ENCODE measurements around the gene FGF14.

The FGF14 gene

DNA sequence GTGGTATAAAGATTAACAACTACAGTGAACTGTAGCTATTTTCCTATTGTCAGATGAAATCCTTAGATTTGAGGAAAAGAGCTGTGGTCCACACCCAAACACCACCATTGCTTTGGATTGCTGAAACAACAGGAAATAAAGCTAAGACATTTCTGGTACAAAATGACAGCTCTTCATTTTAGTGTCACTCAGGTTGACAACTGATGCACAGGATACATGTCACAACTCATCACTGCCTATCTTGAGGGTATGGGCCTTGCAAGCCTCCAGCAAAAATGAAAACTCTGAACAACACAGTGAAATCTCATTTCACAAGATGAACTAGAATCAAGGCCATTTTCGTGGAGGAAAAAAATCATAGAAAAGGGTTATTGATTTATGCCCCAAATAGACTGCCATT lies 609.7 kb downstream of the FGF14 start:
- no peak for DNase-seq (ENCODE audit: low read depth)

DNA sequence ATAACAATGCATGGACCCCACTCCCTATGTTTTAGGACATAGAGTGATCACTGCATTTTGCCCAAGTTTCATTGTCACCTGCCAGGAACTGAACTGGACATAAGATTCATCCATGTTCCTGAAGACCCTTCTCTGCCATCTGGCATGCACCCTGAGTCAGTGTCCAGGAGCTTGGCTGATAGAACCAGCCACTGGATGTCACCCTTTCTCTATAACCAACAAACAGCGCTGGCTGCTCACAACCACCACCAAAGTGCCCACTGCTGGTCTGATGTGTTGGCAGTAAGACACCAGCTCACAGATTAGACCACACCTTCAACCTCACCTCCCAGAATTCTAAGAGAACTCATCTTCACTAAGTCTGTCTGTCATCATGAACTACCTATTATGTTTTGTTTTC lies 616.0 kb downstream of the FGF14 start:
- DNase-seq (ENCODE audit: low read depth), result no peak

DNA sequence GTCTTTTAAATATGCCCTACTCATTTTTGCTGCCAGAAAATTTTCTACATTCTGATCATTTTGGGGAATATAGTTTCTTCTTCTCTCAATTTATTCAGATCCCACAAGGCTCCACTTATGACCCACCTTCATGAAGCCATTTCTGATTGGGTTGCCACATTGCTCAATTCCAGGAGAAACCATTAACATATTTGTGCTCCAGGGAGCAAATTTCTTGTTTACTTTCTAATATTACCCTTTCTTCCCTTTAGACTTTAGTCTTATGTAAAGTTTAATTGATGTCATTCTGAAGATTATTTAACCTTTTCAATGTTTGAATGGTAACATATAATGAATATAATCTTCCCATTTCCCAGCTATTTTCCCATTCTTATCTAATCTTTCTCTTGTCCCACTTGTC lies 617.5 kb downstream of the FGF14 start:
- no peak for DNase-seq (ENCODE audit: low read depth)

DNA sequence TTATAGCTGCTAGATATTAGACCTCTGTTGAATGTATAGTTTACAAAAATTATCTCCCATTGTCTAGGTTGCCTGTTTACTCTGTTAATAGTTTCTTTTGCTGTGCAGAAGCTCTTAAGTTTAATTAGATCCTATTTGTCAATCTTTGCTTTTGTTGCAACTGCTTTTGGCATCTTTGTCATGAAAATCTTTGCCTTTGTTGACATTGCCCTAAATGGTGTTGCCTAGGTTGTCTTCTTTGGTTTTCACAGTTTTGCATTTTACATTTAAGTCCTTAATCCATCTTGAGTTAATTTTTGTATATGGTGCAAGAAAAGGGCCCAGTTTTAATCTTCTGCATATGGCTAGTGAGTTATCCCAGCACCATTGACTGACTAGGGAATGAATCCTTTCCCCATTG lies 618.3 kb downstream of the FGF14 start:
- no peak for DNase-seq (ENCODE audit: low read depth)

DNA sequence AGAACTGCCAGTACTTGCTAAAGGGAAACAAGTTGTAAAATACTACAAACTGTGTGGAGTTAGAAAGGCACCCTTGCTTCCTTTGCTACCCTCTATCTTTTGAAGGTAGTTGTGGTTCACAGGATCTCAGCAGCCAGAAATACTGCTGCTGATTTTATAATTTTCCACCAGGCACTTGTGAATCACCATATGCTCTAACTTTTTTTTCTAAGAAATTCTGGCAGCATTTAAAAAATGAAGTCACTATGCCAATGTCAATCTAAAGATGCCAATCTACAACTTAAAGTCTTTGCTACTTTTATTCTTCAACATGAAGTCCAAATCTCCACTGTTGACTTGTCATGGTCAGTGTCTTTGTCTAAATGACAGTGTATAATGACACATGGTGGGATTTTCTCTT lies 621.6 kb downstream of the FGF14 start:
- no peak for DNase-seq (ENCODE audit: low read depth)

DNA sequence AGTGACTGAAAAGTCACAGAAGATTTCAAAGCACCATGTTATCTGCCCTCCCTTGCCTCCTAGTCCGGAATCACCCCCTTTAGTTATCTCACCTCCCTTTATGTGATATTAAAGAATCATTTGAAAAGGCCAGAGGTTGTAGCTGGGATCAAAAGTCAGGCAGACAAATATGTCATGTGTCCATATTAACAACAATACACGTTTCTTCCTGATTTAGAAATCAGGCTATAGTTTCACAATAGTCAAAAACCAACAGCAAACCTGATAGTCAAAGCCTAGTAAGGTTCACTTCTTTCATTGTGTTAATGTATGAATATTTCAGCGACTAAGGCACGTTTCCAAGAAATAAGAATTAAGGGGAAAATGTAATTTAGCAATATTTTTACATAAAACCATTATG lies 622.7 kb downstream of the FGF14 start:
- no peak for DNase-seq (ENCODE audit: low read depth)

DNA sequence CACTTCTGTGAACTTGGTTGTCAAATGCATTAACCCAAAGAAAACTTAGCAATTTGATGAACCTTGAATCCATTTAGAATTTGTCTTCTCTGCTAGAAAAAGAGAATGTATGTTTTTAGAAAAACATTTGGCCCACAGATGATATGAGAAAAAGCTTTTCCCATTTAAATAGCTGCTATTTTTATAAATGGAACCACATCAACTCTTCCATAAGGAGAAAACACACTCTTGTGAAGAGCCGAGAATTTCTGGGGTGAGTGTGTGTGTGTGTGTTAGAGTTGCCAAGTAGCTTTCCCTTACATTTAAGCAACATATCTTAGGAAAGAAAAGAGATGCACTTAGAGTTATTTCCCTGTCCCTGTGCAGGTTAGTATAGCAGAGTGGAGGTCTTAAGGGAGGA lies 626.6 kb downstream of the FGF14 start:
- DNase-seq (ENCODE audit: low read depth), result no peak

DNA sequence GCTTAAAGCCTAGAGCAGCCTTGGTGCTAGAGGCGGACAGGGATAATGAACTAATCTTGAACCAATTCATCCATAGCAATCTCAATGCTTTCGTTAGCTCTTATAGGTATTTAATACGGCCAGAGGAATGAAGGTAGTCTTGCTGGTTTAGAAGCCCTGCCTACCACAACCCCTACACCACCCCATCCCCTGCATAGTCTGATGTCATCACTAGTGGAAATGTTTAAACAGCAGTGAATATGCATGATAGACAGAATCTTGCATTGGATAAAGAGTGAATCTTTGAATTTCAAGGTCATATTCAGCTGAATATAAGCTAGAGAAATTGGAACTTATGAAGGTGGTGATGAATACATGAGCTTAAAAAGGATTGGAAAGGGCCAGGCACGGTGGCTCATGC lies 627.5 kb downstream of the FGF14 start:
- no peak for DNase-seq (ENCODE audit: low read depth)

DNA sequence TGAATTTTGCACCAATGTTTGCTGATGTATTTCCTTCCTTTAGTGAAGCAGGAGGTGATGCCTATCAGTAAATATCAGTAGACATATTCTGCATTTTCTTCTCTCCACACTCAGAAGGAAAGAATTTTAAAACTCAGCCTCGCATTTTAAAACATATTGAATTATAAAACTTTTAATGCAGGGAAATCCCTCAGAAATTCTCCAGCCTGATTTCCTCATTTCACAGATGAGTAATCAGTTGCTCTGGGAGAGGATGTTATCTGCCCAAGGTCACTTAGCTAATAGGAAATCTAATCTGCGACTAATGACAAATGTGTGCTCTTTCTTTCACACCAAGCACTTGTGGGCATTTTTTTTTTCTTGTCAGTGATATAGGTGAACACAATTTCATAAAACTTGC lies 628.8 kb downstream of the FGF14 start:
- no peak for DNase-seq (ENCODE audit: low read depth)

DNA sequence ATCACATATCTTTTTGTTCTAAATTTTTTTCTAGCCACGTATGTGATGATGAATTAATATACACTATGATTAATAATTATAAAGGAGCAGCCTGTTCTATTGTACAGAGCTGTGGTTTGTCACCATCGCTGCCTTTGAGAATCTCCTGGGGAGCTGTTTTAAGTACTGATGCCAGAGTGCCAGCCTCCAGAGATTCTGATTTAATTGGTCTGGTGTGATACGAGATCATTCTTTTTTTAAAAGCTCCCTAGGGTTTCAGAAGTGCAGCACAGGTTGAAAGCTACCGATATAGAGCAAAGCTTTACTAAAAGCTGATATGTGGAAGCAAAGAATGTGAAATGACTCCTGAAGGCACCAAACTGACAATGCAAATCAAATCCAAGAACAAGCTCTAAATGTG lies 634.7 kb downstream of the FGF14 start:
- no peak for DNase-seq (ENCODE audit: low read depth)

DNA sequence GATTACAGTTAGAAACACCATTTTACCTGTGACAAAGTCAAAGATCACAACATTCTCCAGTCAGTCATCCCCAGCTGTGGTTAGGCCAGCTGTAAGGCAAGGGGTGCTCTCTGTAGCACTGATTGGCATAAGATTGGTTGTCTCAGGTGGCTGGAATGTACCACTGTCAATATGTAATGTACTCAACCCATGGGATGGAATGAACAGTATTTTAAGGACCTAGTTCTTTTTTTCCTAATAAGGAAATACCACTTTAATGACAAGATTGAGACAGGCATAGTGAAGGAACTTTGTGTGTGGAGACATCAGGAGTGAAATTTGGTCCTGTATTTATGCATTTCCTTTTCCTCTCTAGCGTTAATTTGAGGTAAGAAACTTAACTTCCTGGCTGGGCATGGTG lies 638.7 kb downstream of the FGF14 start:
- DNase-seq (ENCODE audit: low read depth), result no peak

DNA sequence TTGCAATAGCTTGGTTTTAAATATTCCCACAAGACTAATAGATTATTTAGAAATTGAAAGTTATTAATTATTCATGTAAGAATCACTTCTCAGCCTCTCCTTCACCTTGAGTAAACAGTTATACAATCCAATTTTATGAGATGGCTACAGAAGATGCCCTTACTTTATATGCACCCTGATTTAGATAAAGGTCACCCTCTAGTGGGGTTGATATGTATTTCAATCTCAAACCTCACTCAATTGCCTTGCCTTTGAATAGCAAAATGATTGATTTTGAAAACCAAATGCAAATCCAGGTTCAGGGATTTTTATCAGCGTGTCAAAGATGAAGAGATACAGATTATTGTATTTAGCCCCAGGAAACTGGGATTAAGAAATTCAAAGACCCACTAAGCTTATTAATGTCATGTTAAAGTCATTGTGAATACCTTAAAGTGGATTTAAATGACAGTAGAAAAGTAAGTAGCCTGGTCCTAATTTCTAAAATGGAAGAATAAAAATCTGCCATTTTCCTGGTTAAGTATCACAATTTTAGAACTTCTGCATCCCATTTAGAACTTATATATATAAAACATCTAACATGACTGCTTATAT lies 644.3 kb downstream of the FGF14 start:
- no peak for DNase-seq (ENCODE audit: low read depth)

DNA sequence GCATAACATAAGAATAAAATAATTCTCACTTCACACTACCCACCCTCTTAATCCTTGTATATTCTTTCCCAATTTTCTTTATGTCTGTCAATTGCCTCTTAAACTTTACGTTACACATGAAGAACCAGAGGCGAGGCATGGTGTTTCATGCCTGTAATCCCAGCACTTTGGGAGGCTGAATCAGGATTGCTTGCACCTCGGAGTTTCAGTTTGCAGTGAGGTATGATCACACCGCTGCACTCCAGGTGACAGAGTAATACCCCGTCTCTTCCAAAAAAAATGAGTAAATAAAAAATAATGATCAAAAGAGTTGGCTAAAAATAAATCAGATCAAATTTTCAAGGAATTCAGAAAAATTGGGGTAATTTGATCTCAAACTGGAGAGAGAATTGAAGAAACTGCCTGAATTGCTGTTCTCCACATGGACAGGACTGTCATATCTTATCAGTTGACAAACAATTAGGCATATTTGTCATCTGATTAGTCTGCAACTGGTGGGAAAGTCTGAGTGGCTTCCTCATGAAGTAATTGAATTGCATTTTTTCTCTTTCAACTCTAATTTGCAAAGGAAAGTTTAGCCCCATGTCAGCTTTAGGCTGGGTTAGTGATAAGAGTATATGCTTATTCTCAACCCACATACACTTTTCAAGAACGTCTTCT lies 646.5 kb downstream of the FGF14 start:
- no peak for DNase-seq (ENCODE audit: low read depth)

DNA sequence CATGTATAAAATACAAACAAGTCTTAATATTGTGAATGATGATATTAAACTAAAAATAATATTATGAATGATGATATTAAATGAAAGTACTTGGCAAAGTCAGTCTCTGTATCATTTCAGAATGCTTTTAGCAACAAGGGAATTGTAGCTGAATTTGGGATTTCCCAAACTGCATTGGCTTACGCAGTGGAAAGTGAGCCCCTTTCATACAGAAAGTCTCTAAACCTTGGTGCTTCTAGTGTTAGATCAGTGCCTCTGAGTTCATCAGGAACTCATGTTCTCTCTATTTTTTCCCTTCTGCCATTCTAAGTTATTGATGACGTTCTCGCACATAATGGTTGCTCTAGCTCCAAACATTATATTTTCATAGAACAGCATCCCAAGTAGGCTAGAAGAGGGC lies 649.4 kb downstream of the FGF14 start:
- no peak for DNase-seq (ENCODE audit: low read depth)

DNA sequence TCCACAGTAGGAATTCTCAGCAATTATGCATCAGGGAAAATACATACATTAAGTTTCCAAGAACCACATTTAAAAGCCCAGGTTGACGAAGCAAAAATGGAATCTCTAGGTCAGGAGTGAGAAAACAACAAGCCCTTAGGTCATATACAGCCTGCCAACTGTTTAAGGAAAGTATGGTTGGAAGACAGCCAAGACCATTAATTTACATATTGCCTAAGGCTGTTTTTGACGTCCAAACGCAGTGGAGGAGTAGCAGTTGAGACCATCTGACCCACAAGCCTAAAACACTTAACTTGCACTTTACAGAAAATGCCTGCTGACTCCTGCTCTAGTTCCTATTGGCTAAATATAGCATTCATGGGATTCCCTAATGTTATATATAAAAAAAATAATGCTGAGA lies 650.4 kb downstream of the FGF14 start:
- no peak for DNase-seq (ENCODE audit: low read depth)

DNA sequence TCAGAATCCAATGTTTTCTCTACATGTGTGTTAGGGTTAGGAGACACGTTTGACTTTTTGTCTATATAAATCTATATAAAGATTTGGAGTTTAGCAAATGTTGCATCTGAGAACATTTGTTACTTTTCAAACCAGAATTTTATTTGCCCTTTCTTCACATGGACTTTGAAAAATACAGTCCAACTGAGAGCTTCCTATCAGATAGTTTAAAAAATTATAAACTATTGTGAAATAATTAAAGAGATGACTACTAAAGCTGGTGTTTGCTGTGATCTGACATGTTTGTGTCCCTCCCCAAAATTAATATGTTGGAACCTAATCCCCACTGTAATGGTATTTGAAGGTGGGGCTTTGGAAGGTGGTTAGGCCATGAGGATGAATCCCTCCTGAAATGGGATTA lies 652.3 kb downstream of the FGF14 start:
- DNase-seq (ENCODE audit: low read depth), result no peak

DNA sequence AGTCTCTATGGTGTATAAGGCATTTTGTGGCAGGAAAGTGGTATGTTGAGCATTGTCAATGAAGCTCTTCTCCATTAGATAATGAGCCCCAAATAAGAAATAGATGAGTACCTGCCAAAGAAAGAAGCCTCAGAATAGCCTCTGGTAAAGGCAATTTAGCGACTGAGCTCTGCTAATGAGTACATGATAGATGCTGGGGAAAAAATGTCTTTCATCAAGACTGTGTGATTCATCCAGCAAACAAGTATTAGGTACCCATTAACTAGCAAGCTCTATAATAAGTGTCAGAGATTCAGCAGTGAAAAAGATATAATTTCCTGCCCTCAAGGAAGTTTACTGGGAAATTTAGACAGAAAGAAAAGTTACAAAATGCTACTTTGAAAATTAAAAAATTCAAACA lies 654.8 kb downstream of the FGF14 start:
- DNase-seq (ENCODE audit: low read depth), result no peak

DNA sequence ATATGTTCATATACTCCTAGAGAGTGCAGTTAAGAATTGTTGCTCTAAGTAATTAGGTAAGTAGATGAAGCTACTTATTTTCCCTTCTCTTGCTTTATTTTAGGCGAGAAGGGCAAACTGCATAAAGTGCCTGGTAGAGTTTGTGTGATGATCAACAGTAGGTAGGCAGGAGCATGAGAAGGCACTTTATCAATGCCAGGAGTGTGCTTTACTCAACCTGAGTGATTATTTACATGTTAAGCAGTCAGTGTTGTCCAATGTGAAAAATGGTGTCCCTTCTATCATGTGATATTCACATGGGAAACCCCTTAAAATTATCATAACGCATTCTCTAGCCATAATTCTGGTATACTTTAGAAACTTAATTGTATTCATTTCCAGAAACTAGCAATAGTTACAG lies 655.3 kb downstream of the FGF14 start:
- no peak for DNase-seq (ENCODE audit: low read depth)

DNA sequence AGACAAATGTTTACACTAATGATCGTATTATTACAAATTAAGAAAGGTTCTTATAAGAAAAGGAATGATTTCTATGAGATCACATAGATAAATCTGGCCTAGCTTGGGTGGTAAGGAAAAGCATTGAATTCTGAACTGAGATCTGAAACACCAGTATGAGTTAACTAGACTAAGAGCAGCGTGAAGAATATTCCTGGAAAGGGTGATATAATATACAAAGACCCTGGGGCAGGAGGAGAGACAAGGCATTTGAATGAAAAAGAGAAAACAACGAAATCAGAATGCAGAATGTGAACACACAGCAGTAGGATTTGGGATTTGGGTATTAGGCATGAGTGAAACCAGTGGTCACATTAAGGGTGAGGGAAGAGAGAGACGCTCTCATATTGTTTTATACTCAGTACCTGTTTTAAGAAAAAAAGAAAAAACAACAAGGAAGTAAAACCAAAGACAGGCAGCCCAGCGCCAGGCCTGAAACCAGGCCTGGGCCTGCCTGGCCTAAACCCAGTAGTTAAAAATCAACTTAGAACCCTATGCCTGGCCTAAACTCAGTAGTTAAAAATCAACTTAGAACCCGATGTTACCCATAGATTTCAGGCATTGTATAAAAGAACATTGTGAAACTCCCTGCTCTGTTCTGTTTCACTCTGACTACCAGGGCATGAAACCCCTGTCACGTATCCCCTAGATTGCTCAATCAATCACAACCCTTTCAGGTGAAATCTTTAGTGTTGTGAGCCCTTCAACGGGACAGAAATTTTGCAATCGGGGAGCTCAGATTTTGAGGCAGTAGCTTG lies 662.3 kb downstream of the FGF14 start:
- no peak for DNase-seq (ENCODE audit: low read depth)

DNA sequence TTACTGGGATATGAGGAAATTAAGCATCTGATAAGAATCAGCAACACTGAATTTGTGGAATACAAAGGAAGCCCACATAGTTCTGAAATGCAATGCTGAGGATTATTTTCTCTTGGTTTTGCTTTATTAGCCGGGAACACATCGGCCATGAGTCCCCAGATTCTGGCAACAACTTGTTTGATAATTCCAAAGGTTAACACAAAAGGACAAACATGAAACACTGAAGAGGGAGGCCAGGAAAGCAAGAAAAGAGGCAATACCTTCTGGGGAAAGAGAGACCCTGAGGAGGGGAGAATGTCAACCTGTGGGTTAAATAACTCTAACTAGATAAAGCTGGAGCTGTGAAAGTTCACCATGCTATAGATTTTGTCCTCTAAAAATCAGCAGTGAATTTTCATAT lies 663.5 kb downstream of the FGF14 start:
- no peak for DNase-seq (ENCODE audit: low read depth)

DNA sequence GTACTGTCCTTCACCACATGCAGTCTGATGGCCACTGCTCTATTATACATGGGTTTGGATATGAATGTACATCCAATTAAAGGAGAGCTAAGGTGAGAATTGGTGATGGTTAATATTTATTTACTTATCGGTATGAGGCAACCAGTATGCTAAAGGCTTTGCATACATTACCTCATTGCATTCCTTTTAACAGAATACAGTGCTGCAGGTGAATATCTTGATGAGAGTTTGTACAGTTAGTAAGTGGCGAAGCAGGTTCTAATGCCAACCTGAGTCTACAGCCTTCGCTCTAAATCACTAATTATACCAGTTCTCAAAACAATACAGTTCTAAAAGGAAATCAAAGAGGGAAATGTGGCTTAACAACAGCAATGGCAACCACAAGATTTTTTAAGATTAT lies 665.3 kb downstream of the FGF14 start:
- no peak for DNase-seq (ENCODE audit: low read depth)

DNA sequence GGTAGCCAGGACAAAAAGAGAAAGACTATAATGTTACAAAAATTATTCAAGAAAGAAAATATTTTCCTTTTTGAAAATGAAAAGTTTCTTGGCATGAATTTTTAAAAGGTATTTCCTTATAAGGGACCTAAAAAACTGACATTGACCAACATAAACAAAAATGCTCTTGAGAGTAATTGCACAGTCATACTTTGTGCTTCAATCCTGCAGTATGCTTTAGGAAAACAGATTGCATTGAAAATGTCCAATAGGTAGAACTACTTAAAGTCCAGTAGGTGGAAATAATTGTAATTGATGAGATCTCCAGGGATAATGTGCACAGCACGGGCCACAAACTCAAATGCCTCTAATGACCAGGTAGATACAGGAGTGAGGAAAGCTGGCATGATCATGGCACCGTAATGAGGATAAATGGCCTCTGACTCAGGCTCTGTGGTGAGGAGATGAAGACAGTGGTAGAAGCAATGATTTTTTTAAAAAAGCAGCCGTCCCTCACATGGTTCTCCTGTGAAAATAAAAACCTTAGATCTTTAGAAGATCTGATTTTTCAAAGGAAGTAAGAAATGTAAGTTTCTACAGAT lies 671.3 kb downstream of the FGF14 start:
- no peak for DNase-seq (ENCODE audit: low read depth)

DNA sequence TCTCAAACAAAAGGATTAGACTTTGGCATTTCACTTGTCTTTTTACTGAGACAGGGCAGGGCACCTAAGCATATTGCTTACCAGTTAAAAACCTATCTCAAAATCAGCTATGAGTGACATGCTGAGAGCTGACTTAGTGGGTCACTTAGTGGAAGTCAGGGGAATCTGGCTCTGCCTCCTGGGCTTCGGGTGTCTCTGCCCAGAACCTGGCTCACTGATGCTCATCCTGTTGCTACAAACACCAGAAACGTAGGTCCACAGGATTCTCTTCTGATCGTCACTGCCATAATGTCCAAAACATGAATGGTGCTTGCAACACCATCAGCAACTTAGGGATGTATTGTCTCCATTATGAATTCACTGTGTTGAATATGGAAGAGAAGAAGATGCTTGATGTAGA lies 673.2 kb downstream of the FGF14 start:
- DNase-seq (ENCODE audit: low read depth), result no peak
